Putamen (tissue), 1 donor: ENCODE results near the gene ZNF784.

Experiments used
- DNase-seq: peaks from one replicate; pipeline ENCODE4 v3.0.0-alpha.2; 2016; ENCODE audit warnings: low spot score

ZNF784 gene

DNA sequence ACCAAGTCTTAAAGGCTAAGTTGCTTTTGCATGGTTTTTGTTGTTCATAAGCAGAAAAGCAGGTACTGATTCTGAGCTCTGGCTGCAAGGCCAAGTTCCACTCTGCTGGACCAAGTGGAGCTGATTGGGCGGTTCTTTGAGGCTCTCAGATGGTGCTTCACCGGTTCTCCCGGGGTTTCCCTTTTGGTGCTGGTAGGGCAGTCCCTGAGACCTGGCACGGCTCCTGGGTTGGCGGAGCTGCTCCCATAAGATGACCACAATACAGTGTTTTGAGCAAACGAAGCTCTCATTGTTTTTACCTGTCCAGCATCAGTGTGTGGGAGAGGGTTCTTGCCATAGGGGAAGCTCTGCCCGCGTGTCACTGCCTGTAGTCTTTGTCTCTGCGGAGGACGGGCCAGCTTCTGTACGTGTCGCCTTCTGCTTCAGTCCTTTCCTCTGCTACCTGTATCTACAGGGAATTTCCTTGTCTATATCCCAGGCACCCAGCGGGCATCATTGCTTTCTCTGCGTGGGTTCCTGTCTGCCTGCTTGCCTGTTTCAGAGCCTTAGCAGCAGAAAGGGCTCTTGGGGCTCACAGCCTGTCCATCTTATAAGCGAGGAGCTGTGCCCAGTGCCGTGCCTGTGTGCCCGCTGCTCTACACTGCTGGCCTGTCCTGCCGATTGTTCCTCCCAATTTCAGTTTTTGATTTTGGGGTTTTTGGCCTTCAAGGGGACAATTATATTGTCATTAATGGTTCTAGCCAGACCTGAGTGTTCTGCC, 32.8 kb upstream of the ZNF784 start:
- DNase-seq, result no peak

DNA sequence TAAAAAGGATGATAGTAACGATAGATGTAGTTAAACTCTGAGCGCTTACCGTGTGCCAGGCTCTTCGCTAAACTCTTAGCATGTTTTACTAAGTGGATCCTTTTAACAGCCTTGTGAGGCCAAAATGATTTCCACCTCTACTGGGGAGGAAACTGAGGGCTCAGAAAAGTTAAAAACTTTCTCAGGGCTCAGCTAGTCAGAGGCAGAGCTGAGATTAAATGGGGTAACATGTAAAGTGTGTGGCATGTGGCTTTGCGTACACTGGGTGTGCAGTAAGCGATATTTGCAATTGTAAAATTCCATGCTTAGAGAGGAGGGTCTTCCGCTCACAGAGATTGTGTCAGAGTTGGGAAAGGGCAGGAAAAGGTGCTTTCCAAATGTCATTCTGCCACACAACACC, 32.2 kb upstream of the ZNF784 start:
- no peak for DNase-seq

DNA sequence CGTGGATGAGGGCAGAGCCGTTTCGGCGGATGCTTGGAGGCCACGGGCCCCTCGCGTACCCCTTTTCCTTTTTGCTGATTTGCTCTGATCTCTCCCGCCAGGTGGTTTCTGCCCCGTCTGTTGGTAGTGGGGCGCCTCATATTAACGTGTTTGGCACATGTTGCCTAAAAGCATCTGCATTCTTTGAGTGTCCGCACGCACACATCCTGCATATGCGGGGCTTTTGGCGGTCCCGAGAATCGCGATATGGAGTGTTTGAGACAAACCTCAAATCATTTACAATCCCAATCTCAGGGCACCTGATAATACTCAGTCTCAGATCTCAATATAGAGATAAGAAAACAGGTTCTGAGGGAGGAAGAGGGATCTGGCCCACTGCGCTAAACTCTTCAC, 31.3 kb upstream of the ZNF784 start:
- DNase-seq, result no peak

DNA sequence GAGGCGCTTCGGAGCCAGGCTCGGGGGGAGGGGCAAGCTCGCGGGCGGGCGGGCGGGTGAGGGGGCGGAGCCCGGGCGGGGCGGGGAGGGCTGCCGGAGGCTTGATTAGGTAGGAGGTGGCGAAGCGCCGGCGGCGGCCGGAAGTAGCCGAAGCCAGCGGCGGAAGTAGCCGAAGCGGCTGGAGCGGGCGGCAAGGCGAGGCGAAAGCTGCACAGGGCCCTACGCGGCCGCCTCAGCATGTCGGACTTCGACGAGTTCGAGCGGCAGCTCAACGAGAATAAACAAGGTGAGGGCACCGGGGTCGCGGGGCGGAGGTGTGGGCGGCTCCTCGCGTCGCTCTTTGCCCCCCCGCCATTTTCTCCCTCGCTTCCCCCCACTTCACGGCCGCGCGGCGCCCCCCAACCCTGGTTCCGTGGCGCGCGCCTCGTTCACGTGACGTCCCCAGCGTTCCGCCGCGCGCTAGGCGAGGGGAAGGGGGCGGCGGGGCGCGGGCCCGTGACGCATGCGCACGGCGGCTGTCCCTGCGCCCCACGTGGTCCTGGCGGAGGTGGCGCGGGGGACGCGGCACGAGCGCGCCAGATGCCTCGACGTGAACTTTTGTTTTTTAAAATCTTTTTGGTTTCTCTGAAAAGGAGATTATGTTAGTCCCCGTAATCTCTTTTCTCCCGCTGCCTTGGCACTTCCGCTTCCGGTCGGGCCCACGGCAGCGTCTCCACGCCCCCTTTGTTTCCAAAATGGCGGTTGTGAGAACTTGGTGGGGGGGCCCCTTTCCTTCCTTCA, 30.7 kb upstream of the ZNF784 start, which contains the start of gene U2AF2:
U2AF2 (plus strand) TSS at position 168 of the 780 bp plus-strand sequence; CDS start at position 238, 70 bp downstream.
- DNase-seq, result peak; percentile 95

DNA sequence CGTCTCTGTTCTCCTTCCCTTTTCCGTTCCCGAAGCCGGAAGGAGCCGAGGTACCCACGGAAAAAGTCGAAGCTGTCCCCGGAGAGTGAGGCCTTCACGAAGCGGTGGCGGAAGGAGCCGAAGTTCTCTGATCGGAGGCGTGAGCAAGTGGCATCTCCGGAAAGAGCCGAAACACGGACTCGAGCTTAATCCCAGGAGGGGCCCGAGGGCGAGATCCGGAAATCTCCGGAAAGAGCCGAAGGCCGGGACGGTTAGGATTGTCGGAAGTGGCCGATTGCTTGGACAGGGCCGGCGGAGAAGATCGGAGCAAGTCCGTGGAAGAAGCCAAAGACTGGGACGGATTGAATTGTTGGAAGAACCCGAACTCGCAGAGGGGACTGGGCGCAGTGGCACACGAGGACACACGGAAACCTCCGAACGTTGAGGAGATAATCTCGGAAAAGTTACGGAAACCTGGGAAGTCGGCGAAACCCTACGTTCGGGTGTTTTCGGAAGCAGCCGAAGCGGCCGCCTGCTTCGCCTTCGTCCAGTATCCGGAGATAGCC, 30.0 kb upstream of the ZNF784 start:
- DNase-seq, result peak; percentile 99

DNA sequence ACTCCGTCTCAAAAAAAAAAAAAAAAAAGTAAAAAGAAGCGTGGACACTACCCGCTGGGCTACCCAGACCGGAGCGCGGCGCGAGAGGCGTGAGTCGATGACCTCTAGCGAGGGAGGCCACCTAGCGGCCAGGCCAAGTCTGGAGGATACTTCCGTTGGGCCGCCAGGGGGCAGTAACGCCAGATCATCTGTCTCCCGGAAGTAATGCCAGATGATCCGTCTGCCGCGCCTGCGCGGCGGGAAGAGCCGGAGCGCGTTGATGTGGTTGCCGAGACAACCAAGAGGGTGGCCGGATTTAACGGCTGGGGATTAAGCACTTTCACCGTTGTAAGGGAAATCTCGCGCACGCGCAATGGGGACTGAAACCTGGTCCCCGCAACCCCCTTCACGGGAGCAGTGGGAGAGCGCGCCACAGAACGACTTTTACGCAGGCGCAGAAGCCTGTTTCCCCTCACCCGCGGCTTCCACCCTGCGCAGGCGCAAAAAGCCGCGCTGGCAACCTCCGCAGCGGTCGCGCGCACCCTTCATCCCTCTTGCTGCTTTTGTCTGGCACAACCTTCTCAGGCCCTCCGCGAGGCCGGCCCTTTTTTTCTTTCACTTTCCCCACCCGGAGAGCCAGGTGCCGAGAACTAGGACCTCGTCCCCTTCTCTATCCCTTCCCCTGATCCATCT, 29.4 kb upstream of the ZNF784 start:
- peak; percentile 98 for DNase-seq

DNA sequence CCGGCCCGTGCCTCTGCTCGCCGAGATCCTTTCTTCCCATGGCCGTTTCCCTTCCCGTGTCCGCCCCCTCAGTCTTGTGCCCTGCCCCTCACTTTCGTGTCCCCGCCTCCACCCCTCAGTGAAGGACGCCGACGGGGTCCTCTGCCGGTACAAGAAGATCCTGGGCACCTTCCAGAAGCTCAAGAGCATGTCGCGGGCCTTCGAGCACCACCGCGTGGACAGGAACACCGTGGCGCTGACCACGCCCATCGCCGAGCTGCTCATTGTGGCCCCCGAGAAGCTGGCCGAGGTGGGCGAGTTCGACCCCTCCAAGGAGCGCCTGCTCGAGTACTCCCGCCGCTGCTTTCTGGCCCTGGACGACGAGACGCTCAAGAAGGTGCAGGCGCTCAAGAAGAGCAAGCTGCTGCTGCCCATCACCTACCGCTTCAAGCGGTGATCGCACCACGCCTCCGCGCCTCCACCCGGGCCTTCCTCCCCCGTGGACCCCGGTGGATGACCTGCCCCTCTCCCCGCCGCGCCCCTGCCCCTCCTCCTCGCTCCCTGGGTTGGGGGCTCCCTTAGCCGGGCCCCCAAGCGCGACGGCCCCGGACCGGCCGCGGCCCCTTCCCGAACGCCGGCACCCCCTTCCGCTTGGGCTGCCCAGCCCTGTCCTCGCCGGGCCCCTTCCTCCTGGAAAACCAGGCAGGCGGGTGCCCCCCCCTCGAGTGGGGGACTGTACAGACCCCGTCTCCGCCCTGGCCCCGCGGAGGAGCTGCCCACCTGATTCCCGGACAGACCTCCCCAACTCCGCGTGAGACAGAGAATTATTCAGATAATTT, 28.2 kb upstream of the ZNF784 start:
- no peak for DNase-seq

DNA sequence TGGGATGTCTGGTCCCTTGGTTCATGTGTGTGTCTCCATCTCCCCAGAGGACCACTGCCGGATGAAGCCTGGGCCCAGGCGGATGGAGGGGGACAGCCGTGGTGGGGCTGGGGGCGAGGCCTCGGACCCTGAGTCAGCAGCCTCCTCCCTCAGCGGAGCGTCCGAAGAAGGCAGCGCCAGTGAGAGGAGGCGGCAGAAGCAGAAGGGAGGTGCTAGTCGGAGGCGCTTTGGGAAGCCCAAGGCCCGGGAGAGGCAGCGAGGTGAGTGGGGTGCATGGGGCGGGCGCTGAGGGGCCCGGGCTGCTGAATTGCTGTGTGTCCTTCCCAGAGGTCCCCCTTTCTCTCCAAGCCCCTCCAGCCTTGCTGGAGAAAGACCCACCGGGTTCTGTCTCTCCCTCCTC, 26.9 kb upstream of the ZNF784 start:
- no peak for DNase-seq

DNA sequence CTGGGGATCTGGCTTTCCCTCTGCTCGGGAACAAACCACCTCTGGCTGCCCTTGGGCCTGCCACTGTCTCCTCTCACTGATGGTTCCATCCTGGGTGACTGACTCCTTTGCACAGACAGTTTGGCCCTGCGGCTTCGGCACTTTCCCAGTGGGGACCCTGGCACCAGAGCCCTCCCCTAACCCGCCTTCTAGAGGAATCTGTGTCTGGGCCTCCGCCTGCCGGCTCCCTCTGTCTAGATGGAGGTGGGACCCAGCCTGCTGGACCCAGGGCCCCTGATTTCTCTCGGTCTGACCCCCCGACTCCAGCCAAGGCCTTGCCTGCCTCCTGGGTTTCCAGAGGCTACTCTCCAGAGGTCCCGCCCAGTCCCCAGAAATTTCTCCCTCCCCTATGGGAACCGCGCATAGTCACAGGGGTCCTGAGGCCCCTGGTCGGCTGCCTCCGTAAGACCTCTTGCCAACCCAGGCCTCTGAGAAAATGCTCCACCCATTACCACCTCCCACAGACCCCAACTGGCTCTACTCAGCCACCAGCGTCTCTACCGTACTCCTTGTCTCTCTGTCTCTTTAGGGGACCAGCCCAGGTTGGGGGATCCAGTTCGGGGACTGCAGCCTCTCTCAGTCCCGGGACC, 26.4 kb upstream of the ZNF784 start:
- DNase-seq, result no peak

DNA sequence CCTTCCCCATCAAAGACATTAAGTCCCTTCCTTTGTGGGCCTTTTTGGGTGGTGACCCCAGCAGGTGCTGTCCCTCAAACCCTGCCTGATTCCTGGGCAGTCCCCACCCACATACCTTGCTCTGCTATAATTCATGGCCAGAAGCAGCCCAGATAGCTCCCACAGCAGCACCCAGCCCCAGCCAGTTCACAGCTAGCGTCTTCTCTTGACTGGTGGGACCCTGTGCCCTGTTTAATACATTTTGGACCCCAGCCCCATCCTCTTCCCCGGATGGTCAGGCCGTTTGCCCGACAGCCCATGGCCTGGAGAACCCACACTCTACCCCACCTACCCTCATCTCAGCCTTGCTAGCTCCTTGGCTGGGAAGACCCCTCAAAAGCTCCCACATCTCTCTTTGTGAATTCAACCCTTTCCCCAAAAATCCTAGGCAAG, 25.8 kb upstream of the ZNF784 start:
- DNase-seq, result no peak

DNA sequence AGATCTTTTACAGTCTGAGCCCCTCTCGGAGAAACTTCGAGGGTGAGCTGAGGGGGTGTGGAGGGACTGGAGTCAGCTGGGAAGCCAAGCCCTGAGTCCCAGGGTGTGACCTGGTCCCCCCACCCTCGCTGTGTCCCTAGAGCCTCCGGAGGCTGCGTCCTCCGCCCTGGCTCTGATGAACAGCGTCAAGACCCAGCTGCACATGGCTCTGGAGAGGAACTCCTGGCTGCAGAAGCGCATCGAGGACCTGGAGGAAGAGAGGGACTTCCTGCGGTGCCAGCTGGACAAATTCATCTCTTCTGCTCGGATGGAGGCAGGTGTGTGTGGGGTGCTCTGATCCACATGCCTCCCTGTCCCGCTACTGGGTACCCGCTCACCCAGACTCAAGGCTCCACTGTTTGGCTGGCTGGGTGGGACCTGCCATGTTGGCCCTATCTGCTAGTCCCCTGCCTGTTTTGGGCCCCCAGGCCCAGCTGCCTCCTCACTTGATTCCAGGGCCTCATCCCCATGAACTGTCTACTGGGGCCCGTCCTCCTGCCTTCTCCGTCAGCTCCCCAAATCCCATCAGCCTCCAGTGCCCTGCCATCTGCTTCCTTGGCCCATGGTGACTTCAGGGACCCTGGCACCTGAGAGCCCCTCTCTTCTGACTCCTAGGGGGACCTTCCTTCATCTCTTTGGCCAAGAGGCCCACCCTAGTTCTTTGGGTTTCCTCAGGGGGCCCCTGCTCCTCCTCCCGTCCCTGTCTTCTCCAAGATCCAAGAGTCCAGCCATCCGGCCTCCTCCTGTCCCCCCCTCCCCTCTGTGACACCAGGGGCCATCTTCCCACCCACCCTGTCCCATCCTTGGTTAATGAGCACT, 25.1 kb upstream of the ZNF784 start:
- no peak for DNase-seq

DNA sequence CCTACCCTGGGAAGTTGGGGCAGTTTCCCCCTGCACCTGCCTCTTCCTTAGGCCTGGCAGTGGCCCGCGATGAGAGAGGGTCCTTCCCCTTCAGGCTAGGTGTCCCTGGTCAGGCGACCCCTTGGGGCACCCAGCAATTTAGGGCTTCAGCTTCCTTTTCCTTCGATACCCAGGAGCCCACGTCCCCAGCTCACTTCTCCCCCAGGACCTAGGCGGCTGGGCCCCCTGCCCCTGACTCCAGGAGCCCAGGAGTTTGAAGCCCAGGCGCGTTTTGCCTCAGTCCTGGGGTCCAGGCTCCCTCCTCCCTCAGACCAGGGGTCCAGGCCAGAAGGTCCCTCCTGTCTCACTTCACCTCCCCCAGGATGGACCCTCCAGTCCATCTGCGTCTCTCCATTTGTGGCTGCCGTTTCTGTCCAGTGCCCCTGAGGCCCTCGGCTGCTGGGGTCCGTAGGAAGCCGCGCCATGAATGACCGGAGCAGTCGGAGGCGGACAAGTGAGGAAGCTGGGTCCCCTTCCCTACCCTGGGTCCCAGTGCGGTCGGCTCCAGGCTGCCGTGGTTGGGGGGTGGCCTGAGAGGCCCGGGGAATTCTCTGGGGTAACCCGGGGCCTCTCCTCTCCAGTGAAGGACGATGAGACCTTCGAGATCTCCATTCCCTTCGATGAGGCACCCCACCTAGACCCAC, 24.4 kb upstream of the ZNF784 start:
- DNase-seq, result no peak

DNA sequence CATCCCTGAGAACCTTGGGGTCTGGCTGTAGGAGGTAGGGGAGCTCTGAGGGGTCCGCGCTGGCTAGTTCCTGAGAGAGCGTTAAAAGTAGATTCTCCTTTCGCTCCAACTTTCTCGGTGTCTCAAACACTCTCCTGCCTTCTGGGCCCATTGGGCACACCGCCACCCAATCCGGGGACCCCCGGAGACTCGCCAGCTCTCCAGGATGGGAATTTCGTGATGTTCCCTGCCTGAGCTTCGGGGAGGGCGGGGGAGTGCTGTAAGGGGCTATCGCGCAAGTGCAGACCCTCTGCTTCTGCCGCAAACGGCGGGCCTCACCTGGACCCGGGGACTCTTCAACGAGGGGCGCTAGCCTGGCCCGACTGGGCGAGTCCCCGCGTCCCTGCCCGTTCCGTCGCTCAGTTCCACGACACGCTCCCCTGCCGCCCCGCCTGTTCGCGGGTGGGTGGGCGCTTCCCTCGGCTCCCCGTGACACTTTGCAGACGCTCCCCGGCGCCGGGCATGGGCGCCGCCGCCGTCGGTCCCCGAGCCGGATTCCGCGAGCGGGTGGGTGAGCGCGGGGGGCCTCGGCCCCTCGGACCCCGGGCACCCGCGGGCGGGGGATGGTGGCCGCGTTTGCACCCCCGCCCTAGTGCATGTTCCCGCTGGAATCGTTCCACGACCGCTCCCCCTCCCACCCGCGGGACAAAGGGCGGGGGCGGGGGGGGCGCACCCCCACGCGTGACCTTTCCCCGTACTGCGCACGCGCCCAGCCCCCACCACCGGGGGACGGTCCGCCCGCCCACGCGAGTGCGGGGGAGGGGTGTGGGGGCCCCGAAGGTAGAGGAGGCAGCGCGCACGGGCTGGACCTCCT, 23.6 kb upstream of the ZNF784 start, which contains the start of gene CCDC106:
CCDC106 (plus strand) TSS at position 481 of the 853 bp plus-strand sequence. CDS start 835 bp downstream, outside the sequence.
- peak; percentile 74 for DNase-seq

DNA sequence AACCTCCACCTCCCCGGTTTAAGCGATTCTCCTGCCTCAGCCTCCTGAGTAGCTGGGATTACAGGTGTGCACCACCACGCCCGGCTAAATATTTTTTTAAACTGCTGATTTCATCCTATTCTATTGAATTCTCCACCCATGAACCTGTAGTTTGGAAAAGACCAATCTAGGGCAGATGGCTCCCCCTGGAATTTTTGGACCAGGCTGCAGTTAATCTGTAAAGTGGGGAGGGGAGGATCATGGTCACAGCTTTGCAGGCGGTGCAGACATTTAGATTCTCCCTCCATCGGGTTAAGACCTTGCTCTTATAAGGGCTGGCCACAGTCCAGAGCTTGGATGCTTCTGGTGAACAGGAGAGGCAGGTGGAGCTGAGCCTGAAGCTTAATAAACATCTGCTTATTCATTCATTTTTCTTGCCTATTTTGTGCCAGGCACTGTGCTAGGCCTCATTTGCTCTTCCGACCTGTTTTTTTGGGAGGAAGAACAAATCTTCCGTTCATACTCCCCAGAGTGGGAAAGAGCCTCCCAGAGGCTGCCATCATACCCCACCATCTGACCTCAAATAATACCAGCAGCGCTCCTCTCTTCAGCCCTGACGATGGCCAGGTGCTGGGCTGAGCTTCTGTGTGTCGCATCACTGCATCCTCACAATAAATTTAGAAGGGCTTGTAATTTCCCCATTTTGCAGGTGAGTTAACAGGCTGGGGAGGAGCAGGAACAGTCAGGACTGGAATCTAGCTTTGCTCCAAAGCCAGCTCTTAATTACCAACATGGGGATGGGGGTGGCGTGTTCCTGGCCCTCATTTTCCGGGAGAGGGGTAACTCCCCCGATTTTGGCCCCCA, 22.7 kb upstream of the ZNF784 start:
- DNase-seq, result no peak

DNA sequence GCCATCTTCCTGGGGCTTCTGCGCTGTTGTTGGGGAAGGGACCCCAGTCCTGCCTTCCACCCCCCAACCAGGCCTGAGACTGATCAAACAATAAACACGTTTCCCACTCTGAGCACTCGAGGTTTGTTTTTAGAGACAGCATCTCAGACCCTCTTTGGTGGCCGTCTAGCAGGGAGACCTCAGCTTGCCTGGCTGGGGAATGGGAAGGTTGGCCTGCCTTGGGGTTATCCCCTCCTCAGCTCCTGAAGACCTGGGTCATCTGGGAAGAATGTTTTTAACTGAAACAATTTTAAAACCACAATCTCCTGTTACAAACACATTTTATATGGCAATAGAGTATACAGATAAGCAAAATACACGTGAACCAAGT, 21.1 kb upstream of the ZNF784 start:
- DNase-seq, result no peak

DNA sequence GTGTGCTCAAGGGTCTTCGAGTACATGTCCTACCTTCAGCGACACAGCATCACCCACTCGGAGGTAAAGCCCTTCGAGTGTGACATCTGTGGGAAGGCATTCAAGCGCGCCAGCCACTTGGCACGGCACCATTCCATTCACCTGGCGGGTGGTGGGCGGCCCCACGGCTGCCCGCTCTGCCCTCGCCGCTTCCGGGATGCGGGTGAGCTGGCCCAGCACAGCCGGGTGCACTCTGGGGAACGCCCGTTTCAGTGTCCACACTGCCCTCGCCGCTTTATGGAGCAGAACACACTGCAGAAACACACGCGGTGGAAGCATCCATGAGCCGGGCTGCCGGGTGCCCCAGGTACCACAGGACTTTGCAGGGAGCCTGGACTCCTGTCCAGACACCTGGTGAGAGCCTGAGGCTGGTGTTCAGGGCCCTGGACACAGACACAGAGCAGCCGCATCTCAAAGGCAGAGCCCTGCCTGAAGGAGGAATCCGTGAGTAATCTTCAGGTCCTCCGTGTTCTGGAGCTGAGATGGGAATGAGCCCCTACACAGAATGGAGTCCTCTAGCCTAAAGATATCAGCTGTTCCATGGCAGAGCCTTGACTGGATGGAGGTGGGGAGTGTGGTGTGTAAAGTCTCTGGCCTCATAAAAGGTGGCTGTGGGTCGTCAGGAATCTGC, 20.6 kb upstream of the ZNF784 start:
- DNase-seq, result no peak
